22Rv1 (cell line): ENCODE results near the gene CFAP61.
A peak's percentile ranks its signal among the peaks of the same experiment; 100 is the strongest.

Experiments used
- CTCF ChIP-seq: fragments of 450-650 bp; IDR thresholded peaks from 2 replicates; pipeline ENCODE4 v1.5.1; 2017; ENCODE audit warnings: mild to moderate bottlenecking
- ZFX ChIP-seq: fragments of 450-650 bp; IDR thresholded peaks from 2 replicates; pipeline ENCODE4 v1.6.1; 2017; ENCODE audit warnings: antibody characterized with exemption, borderline replicate concordance

- peak; percentile 40 for TF ChIP-seq CTCF
- TF ChIP-seq ZFX: no peak
Observed at GRCh38 chr20:20130399-20130798, 78.1 kb downstream of the CFAP61 start.
